ENCODE data around the gene ZHX3.

ZHX3 gene

DNA sequence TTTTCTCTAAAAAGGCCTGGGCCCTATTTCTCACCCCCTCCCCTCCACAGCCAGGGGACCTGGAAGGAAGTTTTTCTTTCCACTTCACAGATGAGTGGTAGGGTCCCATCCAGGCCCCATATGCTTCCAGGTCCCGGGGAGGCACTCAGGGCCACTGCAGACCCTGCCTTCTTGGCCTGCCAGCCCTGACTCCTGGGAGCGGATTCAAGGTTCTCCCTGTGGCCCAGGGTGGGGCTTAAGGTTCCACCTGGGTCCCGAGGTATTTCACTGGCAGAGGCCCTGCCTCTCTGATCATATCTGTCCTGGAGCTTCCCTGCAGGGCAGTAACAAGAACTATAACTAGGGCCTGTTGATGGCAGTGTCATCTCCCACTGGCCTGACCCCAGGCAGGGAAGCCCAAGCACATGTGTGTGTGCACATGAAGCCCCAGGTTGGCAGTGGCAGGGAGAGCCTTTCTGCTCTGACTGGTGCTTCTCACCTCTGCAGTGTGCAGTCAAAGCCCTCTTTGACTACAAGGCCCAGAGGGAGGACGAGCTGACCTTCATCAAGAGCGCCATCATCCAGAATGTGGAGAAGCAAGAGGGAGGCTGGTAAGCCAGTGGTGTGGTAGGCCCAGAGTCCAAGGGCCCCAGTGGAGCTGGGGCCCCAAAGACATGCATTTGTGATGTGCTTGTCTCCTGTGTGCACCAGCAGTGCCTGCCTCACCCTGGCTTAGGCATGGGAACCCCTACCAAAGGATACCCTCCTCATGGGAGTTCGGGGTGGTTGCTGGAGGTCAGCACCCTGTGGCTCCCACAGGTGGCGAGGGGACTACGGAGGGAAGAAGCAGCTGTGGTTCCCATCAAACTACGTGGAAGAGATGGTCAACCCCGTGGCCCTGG is 149.0 kb downstream of the ZHX3 start:
- no peak for DNase-seq

DNA sequence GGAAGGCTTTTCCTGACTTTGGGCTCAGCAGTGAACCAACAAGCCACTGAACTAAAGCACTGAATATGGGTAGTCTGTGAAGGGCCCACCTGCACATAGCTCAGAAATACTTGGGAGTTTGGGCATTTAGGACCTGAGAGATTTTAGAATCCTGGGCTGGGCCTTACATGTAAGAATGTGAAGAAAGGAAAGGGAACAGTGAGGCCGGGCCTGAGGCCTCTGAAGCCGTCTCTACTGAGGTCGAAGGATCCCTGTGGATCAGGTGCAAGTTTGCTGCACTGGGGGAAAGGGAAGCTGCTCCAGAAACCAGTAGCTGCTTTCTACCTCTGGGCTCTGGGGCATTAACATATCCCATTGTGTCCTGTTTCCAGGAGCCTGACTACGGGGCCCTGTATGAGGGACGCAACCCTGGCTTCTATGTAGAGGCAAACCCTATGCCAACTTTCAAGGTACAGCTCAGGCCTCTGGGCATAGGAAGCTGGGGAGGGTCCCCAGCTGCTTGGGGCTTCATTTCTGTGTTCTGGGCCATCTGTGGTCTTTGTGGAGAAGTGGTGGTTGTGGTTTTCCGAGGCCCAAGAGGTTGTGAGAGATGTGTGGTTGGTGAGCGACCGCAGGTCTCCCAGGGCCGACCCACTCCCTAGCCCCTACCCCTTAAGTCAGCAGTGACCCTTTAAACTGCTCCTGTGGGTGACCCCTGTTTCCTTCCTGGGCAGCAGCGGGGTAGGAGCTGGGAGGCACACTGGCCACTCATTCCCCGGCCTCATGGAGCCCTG is 149.9 kb downstream of the ZHX3 start:
- no peak for DNase-seq

DNA sequence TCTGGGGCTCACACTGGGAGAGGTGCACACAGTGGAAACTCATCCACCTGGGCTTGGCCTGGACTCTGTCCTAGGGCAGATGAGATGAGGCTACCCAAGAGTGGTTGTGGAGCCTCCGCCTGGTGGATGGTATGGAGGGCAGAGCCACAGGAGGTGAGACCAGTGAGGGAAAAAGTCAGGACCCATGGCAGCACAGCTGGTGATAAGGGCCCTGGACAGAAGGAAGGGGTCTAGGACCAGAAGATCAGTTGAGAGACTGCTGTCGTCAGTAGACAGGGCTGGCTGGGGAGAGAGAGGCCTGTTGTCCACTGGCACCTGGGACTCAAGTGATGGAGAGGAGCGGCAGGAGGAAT is 150.4 kb downstream of the ZHX3 start:
- no peak for DNase-seq

DNA sequence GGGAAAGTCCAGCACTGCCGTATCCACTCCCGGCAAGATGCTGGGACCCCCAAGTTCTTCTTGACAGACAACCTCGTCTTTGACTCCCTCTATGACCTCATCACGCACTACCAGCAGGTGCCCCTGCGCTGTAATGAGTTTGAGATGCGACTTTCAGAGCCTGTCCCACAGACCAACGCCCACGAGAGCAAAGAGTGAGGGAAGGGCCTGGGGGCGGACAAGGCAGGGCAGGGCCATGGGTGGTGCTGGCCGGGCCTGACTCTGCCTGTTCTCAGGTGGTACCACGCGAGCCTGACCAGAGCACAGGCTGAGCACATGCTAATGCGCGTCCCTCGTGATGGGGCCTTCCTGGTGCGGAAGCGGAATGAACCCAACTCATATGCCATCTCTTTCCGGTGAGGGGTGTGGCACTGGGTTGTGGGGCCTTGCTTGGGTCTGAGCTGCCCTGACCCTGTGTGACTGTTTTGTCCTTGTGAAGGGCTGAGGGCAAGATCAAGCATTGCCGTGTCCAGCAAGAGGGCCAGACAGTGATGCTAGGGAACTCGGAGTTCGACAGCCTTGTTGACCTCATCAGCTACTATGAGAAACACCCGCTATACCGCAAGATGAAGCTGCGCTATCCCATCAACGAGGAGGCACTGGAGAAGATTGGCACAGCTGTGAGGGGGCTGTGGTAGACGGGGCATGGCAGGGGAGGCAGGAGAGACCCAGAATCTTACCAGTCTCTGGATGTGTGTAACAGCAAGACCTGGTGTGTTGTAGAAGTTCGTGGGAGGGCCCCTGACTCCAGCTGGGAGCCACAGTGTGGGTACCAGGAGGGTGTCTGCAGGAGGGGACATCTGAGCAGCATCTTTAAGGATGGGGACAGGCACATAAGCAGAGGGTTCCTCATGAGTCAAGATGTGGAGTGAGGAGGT is 151.1 kb downstream of the ZHX3 start:
- DNase-seq: no peak

DNA sequence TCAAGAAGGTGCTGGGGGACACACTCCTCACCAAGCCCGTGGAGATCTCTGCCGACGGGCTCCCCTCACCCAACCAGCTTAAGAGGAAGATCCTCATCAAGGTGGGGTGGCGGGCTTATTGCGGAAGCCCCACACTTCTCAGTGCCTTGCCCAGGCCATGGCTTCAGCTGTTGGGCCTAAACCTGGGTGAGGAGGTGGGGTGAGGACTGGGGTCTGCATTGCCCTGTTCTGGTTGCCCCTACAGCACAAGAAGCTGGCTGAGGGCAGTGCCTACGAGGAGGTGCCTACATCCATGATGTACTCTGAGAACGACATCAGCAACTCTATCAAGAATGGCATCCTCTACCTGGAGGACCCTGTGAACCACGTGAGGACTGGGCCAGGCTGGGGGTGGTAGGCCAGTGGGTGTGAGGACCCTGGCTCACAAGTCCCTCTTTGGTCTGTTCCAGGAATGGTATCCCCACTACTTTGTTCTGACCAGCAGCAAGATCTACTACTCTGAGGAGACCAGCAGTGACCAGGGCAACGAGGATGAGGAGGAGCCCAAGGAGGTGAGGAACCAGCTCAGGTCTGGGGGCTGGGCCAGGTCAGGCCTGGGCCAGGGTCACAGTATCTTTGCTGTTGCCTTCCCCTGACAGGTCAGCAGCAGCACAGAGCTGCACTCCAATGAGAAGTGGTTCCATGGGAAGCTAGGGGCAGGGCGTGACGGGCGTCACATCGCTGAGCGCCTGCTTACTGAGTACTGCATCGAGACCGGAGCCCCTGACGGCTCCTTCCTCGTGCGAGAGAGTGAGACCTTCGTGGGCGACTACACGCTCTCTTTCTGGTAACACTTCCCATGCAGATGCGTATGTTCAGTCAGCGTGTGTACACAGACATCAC is 152.3 kb downstream of the ZHX3 start:
- no peak for DNase-seq

DNA sequence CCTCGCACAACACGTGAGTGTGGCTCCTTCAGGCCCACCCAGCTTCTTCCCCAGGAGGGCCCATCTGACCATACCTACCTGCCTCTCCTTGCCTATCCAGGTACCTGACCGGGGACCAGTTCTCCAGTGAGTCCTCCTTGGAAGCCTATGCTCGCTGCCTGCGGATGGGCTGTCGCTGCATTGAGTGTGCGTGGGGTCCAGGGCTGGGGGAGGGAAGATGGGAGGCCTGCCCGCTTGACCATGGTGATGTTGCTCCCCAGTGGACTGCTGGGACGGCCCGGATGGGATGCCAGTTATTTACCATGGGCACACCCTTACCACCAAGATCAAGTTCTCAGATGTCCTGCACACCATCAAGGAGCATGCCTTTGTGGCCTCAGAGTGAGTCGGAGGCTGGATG is 153.7 kb downstream of the ZHX3 start:
- DNase-seq: no peak

DNA sequence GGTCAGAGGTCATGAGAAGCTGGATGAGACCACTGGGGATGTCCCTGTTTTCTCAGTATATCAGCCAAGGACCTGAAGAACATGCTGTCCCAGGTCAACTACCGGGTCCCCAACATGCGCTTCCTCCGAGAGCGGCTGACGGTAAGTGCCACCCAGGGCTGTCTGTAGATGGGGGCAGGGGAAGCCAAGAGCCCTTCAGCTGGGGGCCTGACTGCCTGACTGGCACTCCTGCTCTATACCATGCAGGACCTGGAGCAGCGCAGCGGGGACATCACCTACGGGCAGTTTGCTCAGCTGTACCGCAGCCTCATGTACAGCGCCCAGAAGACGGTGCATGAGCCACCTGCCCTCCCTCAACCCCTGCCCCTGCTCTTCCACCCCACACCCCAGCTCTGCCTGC is 155.1 kb downstream of the ZHX3 start:
- no peak for DNase-seq

DNA sequence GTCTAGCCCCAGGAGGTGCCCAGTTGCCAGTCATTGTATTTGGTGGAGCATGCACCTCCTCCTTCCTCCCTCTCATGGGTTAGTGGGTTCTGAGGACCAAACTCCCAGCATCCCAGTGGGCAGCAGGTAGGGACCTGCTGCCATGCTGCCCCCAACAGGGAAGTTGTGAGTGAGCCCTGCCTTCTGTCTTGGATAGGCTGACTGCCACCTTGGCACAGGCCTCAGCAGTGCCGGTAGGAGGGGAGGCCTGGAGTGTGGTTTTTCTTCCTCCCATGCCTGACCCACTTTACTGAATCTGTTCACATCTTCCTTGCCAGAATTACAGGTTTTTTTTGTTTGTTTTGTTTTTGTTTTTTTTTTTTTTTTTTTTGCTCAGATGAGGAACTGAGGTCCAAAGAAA is 155.6 kb downstream of the ZHX3 start:
- DNase-seq: no peak

DNA sequence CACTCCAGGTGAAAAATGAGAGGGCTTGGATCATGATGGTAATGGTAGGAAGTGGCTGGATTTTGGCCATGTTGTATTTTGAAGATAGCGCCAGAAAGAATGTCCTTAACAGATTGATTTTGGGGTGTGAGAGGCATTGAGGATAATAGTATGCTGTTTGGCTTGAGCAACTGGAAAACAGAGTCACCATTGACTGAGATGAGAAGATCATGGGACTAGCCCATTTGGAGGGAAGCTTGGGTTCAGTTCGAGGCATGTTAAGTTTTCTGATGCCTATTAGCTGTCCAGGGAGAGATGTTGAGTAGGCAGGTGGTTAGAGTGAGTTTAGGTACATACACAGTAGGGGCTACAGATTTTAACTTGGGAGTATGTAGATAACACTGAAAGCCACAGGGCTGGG is 156.8 kb downstream of the ZHX3 start:
- no peak for DNase-seq

DNA sequence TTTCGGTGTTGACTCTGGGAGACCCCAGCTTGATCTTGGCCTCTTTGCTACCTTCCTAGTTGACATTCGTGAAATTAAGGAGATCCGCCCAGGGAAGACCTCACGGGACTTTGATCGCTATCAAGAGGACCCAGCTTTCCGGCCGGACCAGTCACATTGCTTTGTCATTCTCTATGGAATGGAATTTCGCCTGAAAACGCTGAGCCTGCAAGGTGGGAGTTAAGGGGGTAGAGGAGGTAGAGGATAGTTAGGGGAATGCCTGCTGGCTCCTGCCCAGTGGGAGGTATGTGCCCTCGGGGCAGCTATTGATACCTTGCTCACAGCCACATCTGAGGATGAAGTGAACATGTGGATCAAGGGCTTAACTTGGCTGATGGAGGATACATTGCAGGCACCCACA is 158.0 kb downstream of the ZHX3 start:
- DNase-seq: no peak

DNA sequence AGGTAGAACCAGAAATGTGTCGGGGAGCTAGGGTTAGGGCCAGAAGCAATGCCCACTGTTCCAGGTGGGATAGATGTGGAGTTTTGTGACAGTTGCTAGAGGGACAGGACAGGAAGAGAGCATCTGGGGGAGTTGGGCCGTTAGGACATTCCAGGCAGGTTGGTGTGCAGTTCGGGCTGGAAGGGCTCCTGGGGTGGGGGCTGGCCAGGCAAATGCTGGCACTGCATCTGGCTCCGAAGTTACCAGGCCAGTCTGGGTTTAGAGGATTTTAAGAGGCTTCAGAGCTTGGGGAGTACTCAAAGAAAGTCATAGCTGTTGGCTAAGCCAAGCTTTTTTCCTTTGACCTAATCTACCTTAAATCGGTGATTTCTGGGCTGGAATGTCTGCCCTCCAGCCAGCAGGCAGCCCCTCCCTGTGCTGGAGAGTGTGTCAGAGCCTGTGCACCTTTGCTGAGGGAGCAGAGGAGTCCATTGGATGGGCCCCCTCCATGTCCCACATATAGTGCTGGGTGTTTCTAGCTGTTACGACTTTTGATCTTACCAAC is 159.4 kb downstream of the ZHX3 start:
- DNase-seq: no peak

DNA sequence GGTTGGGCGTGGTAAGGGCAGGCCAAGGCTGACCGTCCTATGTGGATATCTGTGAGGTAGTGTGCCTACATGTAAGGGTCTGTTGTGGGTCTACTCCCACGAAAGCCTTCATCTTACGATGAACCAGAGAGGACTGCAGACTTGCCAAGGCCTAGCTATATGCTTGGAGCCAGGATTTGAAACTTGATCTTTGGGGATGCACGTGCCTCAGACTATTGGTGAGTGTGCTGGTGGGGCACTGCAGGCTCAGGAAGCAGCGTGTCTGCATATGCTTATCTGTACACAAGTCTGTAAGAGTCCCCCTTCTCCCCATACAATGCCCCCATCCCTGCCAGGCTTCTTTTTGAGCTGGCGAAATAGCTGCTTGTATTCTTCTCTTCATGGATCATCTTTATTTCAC is 162.3 kb downstream of the ZHX3 start:
- no peak for DNase-seq

DNA sequence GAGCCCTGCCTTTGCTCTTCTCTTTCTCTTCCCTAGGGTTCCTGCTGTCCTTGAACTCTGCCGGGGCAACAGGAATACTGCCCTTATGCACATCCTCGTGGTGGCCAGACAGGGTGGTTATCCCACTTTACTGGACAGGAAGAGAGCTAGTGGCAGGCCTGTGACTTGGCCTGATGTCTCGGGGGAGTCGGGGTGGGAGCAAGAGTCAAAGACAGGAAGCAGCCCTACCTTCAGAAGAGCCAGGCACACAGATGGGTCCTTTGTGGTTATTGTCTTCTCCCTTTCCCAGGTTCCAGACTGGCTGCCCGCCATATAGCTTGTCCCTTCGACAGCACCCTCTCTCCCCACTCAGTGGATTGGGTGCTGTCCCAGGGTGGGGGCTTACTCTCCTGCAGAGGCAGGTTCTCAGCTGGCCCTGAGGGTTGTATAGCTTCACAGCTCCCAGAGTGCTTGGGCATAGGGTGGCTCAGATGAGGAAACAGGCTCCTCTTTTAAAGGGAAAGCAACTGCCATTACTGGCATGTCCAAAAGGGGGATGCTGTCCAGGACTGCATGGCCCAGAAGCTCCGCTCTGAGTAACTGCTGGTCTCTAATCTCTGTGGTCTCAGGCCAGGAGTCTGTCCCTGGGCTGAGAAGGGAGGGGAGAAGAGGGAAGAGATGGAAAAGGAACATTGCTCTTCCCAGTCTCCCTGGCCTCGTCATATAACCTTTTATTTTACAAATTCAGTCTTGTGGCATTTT is 162.9 kb downstream of the ZHX3 start:
- no peak for DNase-seq

DNA sequence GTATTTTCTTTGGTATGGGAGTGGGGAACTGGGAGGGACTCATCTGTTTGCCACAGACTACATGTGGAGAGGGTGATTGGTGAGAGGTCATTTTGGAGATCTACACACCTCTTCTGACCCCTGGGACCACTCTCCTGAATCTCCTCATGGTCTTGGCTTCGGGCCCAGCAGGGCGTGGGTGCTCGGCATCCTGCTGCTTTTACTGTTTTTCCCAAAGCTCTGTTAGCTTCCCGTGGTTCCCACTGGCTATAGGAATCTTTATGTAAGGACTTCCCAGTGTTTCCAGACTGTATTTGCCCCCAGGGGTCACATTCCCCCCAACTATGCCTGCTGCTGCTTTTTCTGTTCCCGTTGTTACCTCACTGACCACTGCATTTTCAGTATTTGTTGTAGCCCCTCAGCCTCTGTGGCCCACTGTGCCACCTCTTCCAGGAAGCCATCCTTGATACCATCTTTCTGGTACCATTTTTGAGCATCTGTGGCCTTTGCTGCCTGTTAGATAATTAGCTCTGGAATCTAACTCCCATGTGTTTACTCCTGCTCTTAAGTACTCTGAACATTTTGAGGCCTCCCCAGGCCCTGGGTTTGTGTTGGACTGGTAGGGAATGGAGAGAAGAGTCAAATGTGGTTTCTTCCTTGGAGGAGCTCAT is 165.3 kb downstream of the ZHX3 start:
- no peak for DNase-seq

DNA sequence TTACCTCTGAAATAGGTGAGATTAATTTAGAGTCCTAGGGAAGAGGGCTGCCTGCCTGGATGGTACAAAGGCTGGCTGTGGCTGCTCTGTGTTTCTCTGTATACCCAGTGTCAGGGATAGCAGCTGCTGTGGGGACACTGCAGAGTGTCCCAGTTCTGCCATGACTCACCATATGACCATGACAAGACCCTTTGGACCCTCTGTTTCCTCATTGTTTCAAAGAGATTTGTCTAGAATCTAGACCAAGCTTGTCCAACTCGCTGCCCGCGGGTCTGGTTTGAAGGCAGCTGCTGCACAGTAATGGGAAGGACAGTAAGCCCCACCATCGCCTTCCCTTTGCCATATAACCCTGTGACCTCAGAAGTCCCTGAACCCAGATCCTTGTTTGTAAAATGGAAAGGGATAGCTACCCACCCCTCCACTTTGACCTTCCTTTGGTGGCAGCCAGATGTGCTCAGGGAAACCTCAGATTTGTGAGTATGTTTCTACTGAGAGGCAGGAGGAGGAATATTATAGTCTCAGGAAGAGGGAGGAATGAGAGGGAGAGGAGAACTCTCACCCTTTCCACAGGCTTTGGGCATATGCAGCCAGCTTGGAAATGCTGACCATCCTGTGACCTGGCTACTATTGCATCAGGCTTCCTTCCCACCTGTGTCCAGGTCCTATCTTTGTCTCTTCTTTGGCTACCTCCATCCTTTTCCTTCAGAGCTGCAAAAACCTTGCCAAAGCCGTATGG is 166.2 kb downstream of the ZHX3 start:
- no peak for DNase-seq

DNA sequence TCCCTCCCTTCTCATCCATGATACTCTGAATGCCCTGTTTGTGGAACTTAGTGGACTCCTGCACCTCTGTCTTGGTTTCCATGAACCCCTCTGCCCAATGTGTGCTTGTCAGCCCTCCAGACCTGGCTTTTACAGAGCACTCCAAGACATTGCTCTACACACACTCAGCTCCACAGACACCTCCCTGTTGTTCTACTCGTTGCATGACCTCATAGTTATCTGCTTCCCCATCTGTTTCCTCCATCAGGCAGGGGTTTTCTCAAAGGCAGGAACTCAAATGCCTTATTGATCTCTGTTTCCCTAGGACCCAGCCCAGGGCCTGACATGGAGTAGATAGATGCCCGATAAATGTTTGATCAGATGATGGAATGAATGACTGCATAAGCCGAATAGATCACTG is 166.9 kb downstream of the ZHX3 start:
- DNase-seq: no peak

DNA sequence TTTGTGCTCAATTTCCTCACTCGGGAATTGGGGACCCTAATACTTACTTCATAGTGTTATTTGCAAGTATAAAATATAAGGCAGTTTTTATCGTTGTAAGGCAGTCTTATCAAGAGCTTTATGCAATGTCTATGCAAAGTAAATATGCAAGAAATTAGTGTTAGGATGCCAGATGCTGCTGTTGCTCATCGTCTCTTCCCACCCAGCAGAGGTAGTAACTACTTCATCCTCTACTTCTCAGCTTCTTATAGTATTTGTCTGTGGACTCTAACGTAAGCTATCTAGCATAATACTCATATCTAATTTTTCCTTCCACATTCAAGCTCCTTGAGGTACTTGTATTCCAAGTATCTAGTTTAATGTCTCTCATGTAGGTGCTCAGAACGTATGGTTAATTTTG is 168.6 kb downstream of the ZHX3 start:
- DNase-seq: no peak

DNA sequence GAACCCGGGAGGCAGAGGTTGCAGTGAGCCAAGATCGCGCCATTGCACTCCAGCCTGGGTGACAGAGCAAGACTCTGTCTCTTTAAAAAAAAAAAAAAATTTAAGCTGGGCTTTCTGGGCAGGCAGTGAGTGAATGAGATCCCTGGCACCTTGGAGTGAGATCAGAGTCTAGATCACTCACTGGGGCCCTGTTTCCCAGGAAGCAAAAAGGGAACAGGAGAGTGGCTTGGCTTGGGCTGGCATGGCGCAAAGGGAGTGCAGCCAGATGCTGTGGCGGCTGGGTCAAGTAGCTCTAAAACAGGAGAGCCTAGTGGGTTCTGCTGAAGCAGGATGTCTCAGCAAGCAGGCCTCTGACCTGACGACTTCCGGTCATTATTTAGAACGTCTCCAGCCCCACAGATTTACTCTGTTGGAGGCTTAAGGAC is 169.8 kb downstream of the ZHX3 start:
- DNase-seq: no peak

DNA sequence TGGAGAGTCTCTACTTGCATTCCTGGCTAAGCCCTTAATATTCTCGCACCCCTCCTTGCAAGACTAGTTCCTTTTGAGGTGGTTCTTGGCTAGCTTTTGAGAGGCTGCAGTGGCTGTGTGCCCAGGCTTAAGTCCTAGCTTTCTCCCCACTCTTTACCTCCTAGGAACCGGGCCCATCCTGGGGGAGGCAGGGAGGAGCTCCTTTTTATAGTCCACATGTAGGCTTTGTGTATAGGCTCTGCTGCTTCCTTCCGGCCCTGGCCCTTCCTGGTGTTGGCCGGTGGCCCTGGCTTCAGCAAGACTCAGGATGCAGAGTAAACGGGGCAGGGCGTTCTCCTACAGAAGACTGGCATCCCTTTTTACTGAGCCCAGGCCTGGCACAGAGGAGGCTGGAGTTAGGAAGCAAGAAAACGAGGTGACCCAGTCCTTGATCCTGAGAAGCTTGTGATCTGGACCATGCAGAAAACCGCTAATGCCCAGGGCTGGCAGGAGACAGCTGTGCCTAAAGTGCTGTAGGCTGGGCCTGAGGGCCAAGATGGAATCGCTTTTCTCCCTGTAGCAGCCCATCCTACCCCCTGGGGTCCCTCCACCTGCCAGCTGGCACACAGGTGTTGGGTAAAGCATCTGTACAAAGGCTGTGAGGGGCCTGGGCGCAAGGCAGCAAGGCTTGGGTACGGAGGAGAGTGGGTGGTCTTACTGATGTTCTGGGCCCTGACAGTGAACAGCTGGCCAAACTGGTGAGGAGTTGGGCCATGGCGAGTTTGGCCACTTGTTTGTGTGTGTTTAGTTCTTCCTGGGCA is 171.5 kb downstream of the ZHX3 start:
- DNase-seq: no peak
